Cardiac muscle cell (in vitro differentiated cells and primary cell): ENCODE data around the gene NCAN. TPM values are rescaled to one million over a fixed set of nuclear protein-coding genes. Genes with fewer than 3 reads are reported as not detected.

ENCODE experiments used
- DNase-seq, 2 donors: peaks; one replicate each; pipeline versions ENCODE4 v3.0.0 to v3.0.0-alpha.2; 2010 to 2017; ENCODE audit warnings: low read depth in 1 of 2, low spot score in 1 of 2
- H3K27ac ChIP-seq: fragments of 200-600 bp; sonication (generic); 2 replicates; pipeline ENCODE4 v1.5.1; 2016
- H3K27me3 ChIP-seq: fragments of 200-600 bp; sonication (generic); 2 replicates; pipeline ENCODE4 v1.6.0; 2016; ENCODE audit warnings: control low read depth
- H3K36me3 ChIP-seq: fragments of 200-600 bp; sonication (generic); 2 replicates; pipeline ENCODE4 v1.5.1; 2016; ENCODE audit warnings: control low read depth
- H3K4me1 ChIP-seq: fragments of 200-600 bp; sonication (generic); 2 replicates; pipeline ENCODE4 v1.8.1; 2017; ENCODE audit warnings: low read depth, mild to moderate bottlenecking, mixed run types
- H3K4me3 ChIP-seq: fragments of 200-600 bp; sonication (generic); 2 replicates; pipeline ENCODE4 v1.5.1; 2016; ENCODE audit warnings: mild to moderate bottlenecking
- H3K9me3 ChIP-seq: fragments of 200-600 bp; sonication (generic); 2 replicates; pipeline ENCODE4 v1.5.1; 2017; ENCODE audit warnings: low read depth, mild to moderate bottlenecking, control low read depth
- CTCF ChIP-seq: IDR thresholded peaks from 2 replicates; pipeline ENCODE4 v1.5.1; 2012; ENCODE audit warnings: low read depth, mild to moderate bottlenecking, low read length
- polyA plus RNA-seq: library from polyadenylated mRNA; unstranded; fragments of >200 nt; fragmentation: Nextera tagmentation; extraction: Ambion mirVana; gene quantifications from 2 replicates; pipeline ENCODE4 v1.2.1, GENCODE V29; 2016
- total RNA-seq: library from RNA; depleted of rRNA; stranded (reverse); fragments of >200 nt; gene quantifications from 2 replicates; pipeline ENCODE4 v1.2.3, GENCODE V29; 2016

NCAN gene
- total and polyA plus RNA-seq, 2 experiments from 2014 or later = 0.36 TPM; not detected in 1

DNA sequence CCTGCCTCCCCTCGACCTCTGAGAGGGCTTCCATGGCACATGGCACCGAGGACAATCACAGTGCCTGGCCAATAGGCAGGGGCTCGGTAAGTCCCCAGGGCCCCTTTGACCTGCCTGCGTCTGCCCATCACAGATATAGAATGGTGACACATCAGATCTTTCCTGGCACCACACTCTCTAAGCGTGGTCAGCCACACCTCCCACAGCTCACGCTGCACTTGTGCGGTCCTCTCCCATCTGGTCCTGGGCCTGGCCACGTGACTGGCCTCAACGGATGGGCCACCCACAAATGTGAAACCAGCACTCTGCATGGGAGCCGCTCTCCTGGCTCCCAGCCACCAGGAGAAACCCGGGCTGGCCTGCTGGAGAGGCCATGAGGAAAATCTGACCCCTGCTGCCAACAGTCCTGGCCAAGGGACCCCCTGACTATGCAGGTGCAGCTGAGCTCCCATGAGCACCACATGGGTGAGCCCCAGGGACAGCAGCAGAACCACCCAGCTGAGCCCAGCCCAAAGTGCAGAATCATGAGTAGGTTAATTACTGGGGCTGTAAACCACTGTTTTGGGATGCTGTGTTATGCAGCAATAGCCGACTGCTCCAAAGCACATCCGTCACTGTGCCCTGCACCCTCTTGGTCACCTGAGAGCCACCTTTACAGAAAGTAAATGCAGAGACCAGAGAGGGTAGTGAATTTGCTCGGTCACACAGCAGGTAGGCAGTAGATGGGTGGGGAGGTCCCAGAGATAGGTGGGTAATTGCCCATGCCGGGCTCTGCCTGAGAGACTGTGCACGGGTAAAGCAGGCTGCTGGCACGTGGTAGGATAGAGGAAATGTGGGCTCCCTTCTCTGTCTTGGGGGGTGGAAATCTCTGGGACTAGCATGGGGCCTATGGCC lies 32.0 kb upstream of the NCAN start:
- H3K4me3 ChIP-seq = no peak overlapping the region
- DNase-seq = no peak
- no peaks in the 10 kb centered on the region for H3K9me3 ChIP-seq
- no peaks in the 10 kb centered on the region for H3K27me3 ChIP-seq
- H3K36me3 ChIP-seq = no peaks in the 10 kb centered on the region
- no peak overlapping the region for H3K27ac ChIP-seq
- TF ChIP-seq CTCF = no peak
- H3K4me1 ChIP-seq = no peaks in the 10 kb centered on the region

GRCh38 chr19:19181488-19181998 lies 30.2 kb upstream of the NCAN start:
- Histone ChIP-seq H3K4me3 (no peak overlapping the region), H3K36me3 (no peaks in the 10 kb centered on the region), H3K4me1 (no peaks in the 10 kb centered on the region), H3K27ac (no peak overlapping the region), H3K27me3 (no peaks in the 10 kb centered on the region), H3K9me3 (no peaks in the 10 kb centered on the region)
- TF ChIP-seq CTCF = no peak
- no peak for DNase-seq

GRCh38 chr19:19185853-19186740 lies 25.7 kb upstream of the NCAN start:
- Histone ChIP-seq H3K27me3 (no peaks in the 10 kb centered on the region), H3K9me3 (no peaks in the 10 kb centered on the region), H3K4me1 (peaks cover 1% of the 10 kb centered on the region), H3K36me3 (no peaks in the 10 kb centered on the region), H3K4me3 (no peak overlapping the region), H3K27ac (no peak overlapping the region)
- TF ChIP-seq CTCF = peak; percentile 66
- DNase-seq = peak; percentile 56

GRCh38 chr19:19186742-19187141 lies 25.0 kb upstream of the NCAN start:
- no peak overlapping the region for H3K4me3 ChIP-seq
- no peaks in the 10 kb centered on the region for H3K36me3 ChIP-seq
- no peak overlapping the region for H3K27ac ChIP-seq
- H3K9me3 ChIP-seq = no peaks in the 10 kb centered on the region
- peaks cover 2% of the 10 kb centered on the region for H3K4me1 ChIP-seq
- H3K27me3 ChIP-seq = no peaks in the 10 kb centered on the region
- no peak for TF ChIP-seq CTCF
- DNase-seq = no peak

DNA sequence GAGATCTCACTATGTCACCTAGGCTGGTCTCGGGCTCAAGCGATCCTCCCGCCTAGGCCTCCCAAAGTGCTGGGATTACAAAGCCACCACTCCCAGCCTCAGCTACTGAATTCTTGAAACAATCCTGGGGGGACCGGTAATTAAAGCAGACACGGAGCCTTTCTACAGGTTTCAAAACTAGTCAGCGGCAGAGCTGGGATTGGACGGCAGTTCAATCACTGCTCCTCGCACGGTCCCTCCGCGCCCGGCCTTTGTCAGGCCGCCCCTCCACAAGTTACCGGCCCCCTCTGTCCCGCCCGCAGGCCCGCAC lies 20.0 kb upstream of the NCAN start:
- no peak for TF ChIP-seq CTCF
- Histone ChIP-seq H3K4me1 (peaks cover 2% of the 10 kb centered on the region), H3K27me3 (no peaks in the 10 kb centered on the region), H3K27ac (peak overlapping the region; percentile 97), H3K9me3 (no peaks in the 10 kb centered on the region), H3K4me3 (peak overlapping the region; percentile 92), H3K36me3 (peaks cover under 1% of the 10 kb centered on the region)
- no peak for DNase-seq
